GM18519 (cell line): ENCODE measurements around the gene DUOX2.
"Not testable (repeated sequence)": the region's sequence is repeated elsewhere in the genome, so short reads cannot be mapped to it uniquely, and the experiment has no call there.

Experiments used
- ATAC-seq: cut with Tn5 transposase; IDR thresholded peaks from one replicate; pipeline ENCODE4 v1.9.1; 2021; ENCODE audit warnings: mild to moderate bottlenecking, moderate library complexity; ENCODE audit not compliant: unreplicated experiment, low FRiP score

Gene DUOX2

GRCh38 chr15:45139770-45140169, 25.8 kb upstream of the DUOX2 start:
- no peak for ATAC-seq

- no peak for ATAC-seq
Measured at GRCh38 chr15:45138814-45139765, 25.1 kb upstream of the DUOX2 start.

GRCh38 chr15:45137703-45138102, 23.7 kb upstream of the DUOX2 start:
- ATAC-seq, result no peak

GRCh38 chr15:45136378-45136764, 22.4 kb upstream of the DUOX2 start:
- no peak for ATAC-seq

GRCh38 chr15:45135705-45136377, 21.9 kb upstream of the DUOX2 start:
- ATAC-seq, result not testable (repeated sequence)

- ATAC-seq, result no peak
Measured at GRCh38 chr15:45134682-45135604, 21.0 kb upstream of the DUOX2 start.

GRCh38 chr15:45134046-45134445, 20.1 kb upstream of the DUOX2 start:
- no peak for ATAC-seq

GRCh38 chr15:45133561-45133920, 19.6 kb upstream of the DUOX2 start:
- ATAC-seq, result no peak

- ATAC-seq, result no peak
Measured at GRCh38 chr15:45132844-45133560, 19.0 kb upstream of the DUOX2 start.

GRCh38 chr15:45131510-45131909, 17.5 kb upstream of the DUOX2 start:
- no peak for ATAC-seq

GRCh38 chr15:45130291-45131000, 16.5 kb upstream of the DUOX2 start:
- no peak for ATAC-seq

- no peak for ATAC-seq
Measured at GRCh38 chr15:45129651-45130129, 15.7 kb upstream of the DUOX2 start, which contains the start of the genes DUOX1 and DUOXA1. DUOX1 (plus strand) TSS chr15:45129994; CDS start chr15:45131967, 1,973 bp downstream. DUOXA1 (minus strand) TSS chr15:45129879; CDS start chr15:45123014, 6,865 bp downstream.

GRCh38 chr15:45128971-45129639, 15.1 kb upstream of the DUOX2 start:
- no peak for ATAC-seq

GRCh38 chr15:45126535-45127158, 12.7 kb upstream of the DUOX2 start:
- ATAC-seq, result no peak

- ATAC-seq, result no peak
Measured at GRCh38 chr15:45123397-45123796, 9.4 kb upstream of the DUOX2 start.

GRCh38 chr15:45122719-45123118, 8.7 kb upstream of the DUOX2 start:
- ATAC-seq, result no peak

- ATAC-seq, result no peak
Measured at GRCh38 chr15:45121706-45122417, 7.9 kb upstream of the DUOX2 start.
